AG04450 (cell line): ENCODE measurements around the gene EIF5AL1. TPM values are rescaled to one million over a fixed set of nuclear protein-coding genes. Genes with fewer than 3 reads are reported as not detected.

Experiments used
- CTCF ChIA-PET: fragments of 300-600, 350-600 bp; formaldehyde crosslinking; extraction: SDS; loops from one replicate; lab custom pipeline; 2022; ENCODE audit warnings: antibody characterized with exemption, inconsistent platforms; lab: Charles Lee
- POLR2A ChIA-PET: fragments of 350-600 bp; formaldehyde crosslinking; extraction: SDS; loops from one replicate; lab custom pipeline; 2021; ENCODE audit warnings: antibody characterized with exemption, inconsistent platforms; lab: Yijun Ruan, JAX
- DNase-seq: peaks from one replicate; pipeline ENCODE4 v3.0.0-alpha.2; 2011; ENCODE audit warnings: low read depth, low spot score
- H3K27ac ChIP-seq: one replicate; pipeline ENCODE4 v1.5.1; 2012; ENCODE audit warnings: low read depth, low read length, control low read depth
- H3K27me3 ChIP-seq: one replicate; pipeline ENCODE4 v1.6.0; 2012; ENCODE audit warnings: low read length; ENCODE audit not compliant: control insufficient read depth, insufficient read depth
- H3K4me3 ChIP-seq: 2 replicates; pipeline ENCODE4 v1.5.1; 2011; ENCODE audit warnings: mild to moderate bottlenecking, low read depth, low read length, control low read depth
- H3K9me3 ChIP-seq: 2 replicates; pipeline ENCODE4 v1.5.1; 2012; ENCODE audit warnings: low read length; ENCODE audit not compliant: control insufficient read depth, insufficient read depth
- CTCF ChIP-seq: IDR thresholded peaks from 2 replicates; pipeline ENCODE4 v1.5.1; 2011; ENCODE audit warnings: low read depth, low read length, control low read depth, inconsistent platforms
- polyA plus RNA-seq: library from polyadenylated mRNA; depleted of rRNA; stranded (reverse); fragments of >200 nt; gene quantifications from 2 replicates; pipeline ENCODE4 v1.2.3, GENCODE V29; 2011

The EIF5AL1 gene
- polyA plus RNA-seq, 1 experiment, result 1.1 TPM

GRCh38 chr10:79494871-79495705, 17.2 kb upstream of the EIF5AL1 start:
- peaks cover 3% of the 10 kb centered on the region for H3K27me3 ChIP-seq
- H3K4me3 ChIP-seq, result no peak overlapping the region
- H3K27ac ChIP-seq, result no peak overlapping the region
- ChIA-PET POLR2A (interaction anchor here (1.1 kb wide), 1 partner anchor 97 kb away, joined by 6 read pairs; no protein-coding TSS in a partner anchor), CTCF (interaction anchor here (1.3 kb wide), 1 partner anchor 120 kb away, joined by 5 read pairs; no protein-coding TSS in a partner anchor)
- no peak for TF ChIP-seq CTCF
- no peak for DNase-seq
- H3K9me3 ChIP-seq, result no peaks in the 10 kb centered on the region

GRCh38 chr10:79495791-79496190, 16.5 kb upstream of the EIF5AL1 start:
- Histone ChIP-seq H3K27me3 (peaks cover 3% of the 10 kb centered on the region), H3K9me3 (no peaks in the 10 kb centered on the region), H3K4me3 (no peak overlapping the region), H3K27ac (no peak overlapping the region)
- TF ChIP-seq CTCF, result no peak
- ChIA-PET CTCF (interaction anchor here (1.3 to 1.8 kb wide), 2 partner anchors 121 kb away, joined by 5 to 7 read pairs; no protein-coding TSS in a partner anchor), POLR2A (interaction anchor here (1.1 kb wide), 1 partner anchor 97 kb away, joined by 6 read pairs; no protein-coding TSS in a partner anchor)
- no peak for DNase-seq

- CTCF ChIA-PET, result interaction anchor here (1.8 kb wide), 1 partner anchor 123 kb away, joined by 7 read pairs; no protein-coding TSS in a partner anchor
- POLR2A ChIA-PET, result no interaction called here
- no peak for DNase-seq
- TF ChIP-seq CTCF, result no peak
- H3K27me3 ChIP-seq, result peaks cover 3% of the 10 kb centered on the region
- no peaks in the 10 kb centered on the region for H3K9me3 ChIP-seq
- H3K4me3 ChIP-seq, result no peak overlapping the region
- H3K27ac ChIP-seq, result no peak overlapping the region
These were observed 15.4 kb upstream of the EIF5AL1 start for GRCh38 chr10:79496896-79497295.

- no peak for DNase-seq
- Histone ChIP-seq H3K4me3 (no peak overlapping the region), H3K9me3 (no peaks in the 10 kb centered on the region), H3K27me3 (peaks cover 3% of the 10 kb centered on the region), H3K27ac (no peak overlapping the region)
- ChIA-PET POLR2A (no interaction called here), CTCF (interaction anchor here (1.0 to 1.2 kb wide), 2 partner anchors 11 to 124 kb away, joined by 3 to 4 read pairs; no protein-coding TSS in a partner anchor)
- TF ChIP-seq CTCF, result no peak
These were observed 14.0 kb upstream of the EIF5AL1 start for GRCh38 chr10:79498291-79498829.
